Activated CD4-positive, alpha-beta T cell treated with anti-CD3 and anti-CD28 coated beads for 36 hours (primary cell): ENCODE results near the gene ACOT7. TPM values are rescaled to one million over a fixed set of nuclear protein-coding genes. Genes with fewer than 3 reads are reported as not detected.

Experiments
- microRNA-seq: library from miRNA; unstranded; fragments of <30 nt; microRNA quantifications from one replicate; pipeline ENCODE4 v1.2.0, GENCODE V29; 2021; ENCODE audit warnings: borderline replicate concordance
- total RNA-seq, 2 experiments: library from RNA; stranded (reverse); gene quantifications; one replicate each; pipeline ENCODE4 v1.2.3, GENCODE V29; 2021

The ACOT7 gene
- total RNA-seq, 2 experiments from 2014 or later, result 93.8 to 99.2 TPM

Small RNA genes lying within 50 kb of the gene (microRNA-seq; reads per million reads assigned to microRNA genes)
- not detected for gene MIR4252

Other genes with a start within 250 kb of the ACOT7 start
- under 1 TPM; 0.25 to 0.76 TPM for gene CHD5, start 213.4 kb downstream of the ACOT7 start, total RNA-seq
- 100 to 1,000 TPM; 392 to 475 TPM for gene RPL22, start 194.2 kb downstream of the ACOT7 start, total RNA-seq
- gene RNF207, start 187.6 kb downstream of the ACOT7 start, total RNA-seq, result 10 to 100 TPM; 13.5 to 15.2 TPM
- gene ICMT, start 157.8 kb downstream of the ACOT7 start, total RNA-seq, result 10 to 100 TPM; 31.9 to 35.4 TPM
- not detected for gene HES3, start 149.6 kb downstream of the ACOT7 start, total RNA-seq
- under 1 TPM; 0.16 to 0.25 TPM for gene GPR153, start 132.7 kb downstream of the ACOT7 start, total RNA-seq
- gene HES2, start 26.2 kb upstream of the ACOT7 start, total RNA-seq, result under 1 TPM in 1 of 2 experiments, not detected in 1; 0.05 TPM
- gene ESPN, start 31.0 kb upstream of the ACOT7 start, total RNA-seq, result under 1 TPM; 0.14 to 0.55 TPM
- 10 to 100 TPM; 57.3 to 66.7 TPM for gene TNFRSF25, start 72.4 kb upstream of the ACOT7 start, total RNA-seq
- 1 to 10 TPM in 1 of 2 experiments, under 1 TPM in 1; 0.76 to 1.1 TPM for gene PLEKHG5, start 97.9 kb upstream of the ACOT7 start, total RNA-seq
- 10 to 100 TPM; 37.4 to 44.7 TPM for gene NOL9, start 160.7 kb upstream of the ACOT7 start, total RNA-seq
- under 1 TPM in 1 of 2 experiments, not detected in 1; 0.07 TPM for gene TAS1R1, start 161.5 kb upstream of the ACOT7 start, total RNA-seq
- 10 to 100 TPM; 23.2 to 26.0 TPM for gene ZBTB48, start 186.2 kb upstream of the ACOT7 start, total RNA-seq
- gene KLHL21, start 209.1 kb upstream of the ACOT7 start, total RNA-seq, result 10 to 100 TPM; 12.4 to 15.7 TPM
- 10 to 100 TPM; 13.2 to 13.6 TPM for gene PHF13, start 220.0 kb upstream of the ACOT7 start, total RNA-seq
- 10 to 100 TPM; 19.4 to 22.1 TPM for gene THAP3, start 231.1 kb upstream of the ACOT7 start, total RNA-seq